CD4-positive, alpha-beta T cell treated with Interferon alpha-2 for 1 hour (primary cell): ENCODE results near the gene GAS6.
A peak's percentile ranks its signal among the peaks of the same experiment; 100 is the strongest.
"Not testable (repeated sequence)": the region's sequence is repeated elsewhere in the genome, so short reads cannot be mapped to it uniquely, and the experiment has no call there.

ENCODE experiments used
- DNase-seq, 2 donors: peaks; one replicate each; pipeline ENCODE4 v3.0.0-alpha.2; 2020 to 2022

The GAS6 gene

GRCh38 chr13:113863524-113864272 is at the start of gene GAS6:
GAS6 (minus strand) TSS chr13:113864076; CDS start chr13:113863920, 156 bp downstream.
- peak in 1 of 2 donors; percentile 13 for DNase-seq

DNA sequence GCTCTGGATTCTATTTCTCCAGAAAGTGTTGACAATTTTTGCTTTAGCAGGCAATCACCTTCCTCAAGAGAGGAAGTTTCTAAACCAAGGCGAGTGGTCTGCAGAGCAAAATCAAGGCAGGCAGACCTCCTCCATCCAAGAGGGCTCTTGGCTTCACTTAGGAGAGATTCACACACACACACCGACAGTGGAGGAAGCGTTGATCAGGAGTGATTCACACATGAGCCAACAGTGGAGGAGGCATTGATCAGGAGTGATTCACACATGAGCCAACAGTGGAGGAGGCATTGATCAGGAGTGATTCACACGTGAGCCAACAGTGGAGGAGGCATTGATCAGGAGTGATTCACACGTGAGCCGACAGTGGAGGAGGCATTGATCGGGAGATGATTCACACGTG is 49.5 kb upstream of the GAS6 start:
- DNase-seq: not testable (repeated sequence)

DNA sequence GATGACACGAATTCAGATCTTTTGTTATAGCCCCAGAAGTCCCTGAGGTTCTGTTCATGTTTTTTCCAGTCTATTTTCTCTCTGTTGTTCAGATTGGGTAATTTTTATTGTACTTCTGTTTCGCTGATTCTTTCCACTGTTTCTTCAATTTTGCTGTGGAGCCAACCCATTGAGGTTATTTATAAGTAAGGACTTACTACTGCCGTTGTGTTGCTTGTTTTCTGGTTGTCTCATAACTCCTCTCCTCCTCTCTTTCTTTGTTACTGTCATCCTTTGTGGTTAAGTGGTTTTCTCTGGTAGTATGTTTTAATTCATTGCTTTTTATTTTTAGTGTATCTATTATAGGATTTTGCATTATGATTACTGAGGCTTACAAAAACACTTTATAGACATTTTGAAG is 48.7 kb upstream of the GAS6 start:
- DNase-seq: no peak

- no peak for DNase-seq
Measured at GRCh38 chr13:113907635-113908617, 44.0 kb upstream of the GAS6 start.

- no peak for DNase-seq
Measured at GRCh38 chr13:113906571-113906970, 42.7 kb upstream of the GAS6 start.

GRCh38 chr13:113905942-113906341 is 42.1 kb upstream of the GAS6 start:
- DNase-seq: no peak

DNA sequence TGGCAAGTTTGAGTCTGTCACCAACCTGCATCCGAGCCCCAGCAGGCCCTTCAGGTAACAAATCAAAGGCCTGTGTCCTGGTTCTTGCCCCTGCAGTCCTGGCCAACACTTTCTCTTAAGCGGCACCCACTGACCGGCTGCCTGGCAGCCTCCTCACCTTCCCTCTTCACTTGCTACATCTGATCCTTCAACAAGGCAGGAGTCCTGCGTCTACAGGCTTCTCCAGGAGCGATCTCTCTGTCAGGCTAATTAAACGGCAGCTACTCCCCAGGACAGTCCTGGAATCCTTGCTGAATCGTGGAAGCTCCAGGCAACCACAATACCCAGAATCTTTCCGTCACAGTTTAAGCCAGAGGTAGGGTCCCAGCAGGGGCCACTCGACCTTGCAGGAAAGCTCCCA is 41.1 kb upstream of the GAS6 start:
- no peak for DNase-seq

- DNase-seq: peak in 1 of 2 donors; percentile 53
Measured at GRCh38 chr13:113904411-113904810, 40.5 kb upstream of the GAS6 start.

DNA sequence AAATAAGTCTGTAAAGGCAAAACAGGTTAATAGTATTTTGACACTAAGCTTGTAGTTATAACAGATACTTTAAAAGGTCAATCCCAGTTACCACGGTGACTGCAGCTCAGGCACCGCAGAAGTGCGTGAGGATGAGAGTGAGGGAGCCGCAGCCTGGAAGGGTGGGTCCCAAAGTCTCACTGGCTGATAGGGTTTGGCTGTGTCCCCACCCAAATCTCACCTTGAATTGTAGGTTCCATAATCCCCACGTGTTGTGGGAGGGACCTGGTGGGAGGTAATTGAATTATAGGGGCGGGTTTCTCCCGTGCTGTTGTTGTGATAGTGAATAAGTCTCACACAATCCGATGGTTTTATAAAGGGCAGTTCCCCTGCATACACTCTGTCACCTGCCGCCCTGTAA is 40.0 kb upstream of the GAS6 start:
- no peak for DNase-seq

GRCh38 chr13:113902986-113903775 is 39.3 kb upstream of the GAS6 start:
- DNase-seq: no peak

DNA sequence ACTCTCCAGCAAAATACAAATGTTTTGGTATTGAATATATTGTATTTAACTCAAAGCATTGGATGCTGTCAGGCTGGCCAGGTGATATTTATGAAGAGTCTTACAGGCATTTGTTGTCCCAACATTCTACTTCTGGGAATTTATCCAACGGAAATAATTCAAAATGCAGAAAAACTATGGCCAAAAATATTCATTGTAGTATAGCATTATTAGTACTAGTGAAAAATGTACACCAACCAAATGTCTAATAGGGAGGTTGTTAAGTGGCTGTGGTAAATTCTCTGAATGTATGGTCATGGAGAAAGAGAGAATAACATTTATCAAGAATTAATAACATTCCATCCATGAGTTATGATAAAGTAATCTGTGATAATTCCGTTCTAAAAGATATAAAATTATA is 38.6 kb upstream of the GAS6 start:
- DNase-seq: no peak

GRCh38 chr13:113901642-113902041 is 37.8 kb upstream of the GAS6 start:
- no peak for DNase-seq

DNA sequence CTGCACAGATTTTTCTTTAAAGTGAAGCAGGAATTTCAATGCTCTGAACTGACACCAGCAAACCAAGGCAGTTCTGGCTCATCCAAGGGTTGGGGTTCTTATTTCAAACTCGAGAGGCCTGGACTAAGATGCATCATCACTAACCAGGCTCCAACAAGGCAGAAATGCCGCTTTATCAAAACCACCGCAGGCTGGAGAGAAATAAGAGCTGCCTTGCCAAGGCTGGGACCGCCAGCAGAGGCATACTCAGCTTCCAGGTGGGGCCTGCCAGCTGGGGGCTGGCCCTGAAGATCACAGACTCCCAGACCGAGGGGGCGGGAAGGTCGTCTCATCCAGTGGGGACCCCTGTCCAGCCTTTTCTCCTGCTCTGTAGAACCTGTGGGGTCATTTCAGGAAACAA is 37.4 kb upstream of the GAS6 start:
- DNase-seq: no peak

- no peak for DNase-seq
Measured at GRCh38 chr13:113900646-113901045, 36.8 kb upstream of the GAS6 start.

- no peak for DNase-seq
Measured at GRCh38 chr13:113898391-113898790, 34.5 kb upstream of the GAS6 start.

DNA sequence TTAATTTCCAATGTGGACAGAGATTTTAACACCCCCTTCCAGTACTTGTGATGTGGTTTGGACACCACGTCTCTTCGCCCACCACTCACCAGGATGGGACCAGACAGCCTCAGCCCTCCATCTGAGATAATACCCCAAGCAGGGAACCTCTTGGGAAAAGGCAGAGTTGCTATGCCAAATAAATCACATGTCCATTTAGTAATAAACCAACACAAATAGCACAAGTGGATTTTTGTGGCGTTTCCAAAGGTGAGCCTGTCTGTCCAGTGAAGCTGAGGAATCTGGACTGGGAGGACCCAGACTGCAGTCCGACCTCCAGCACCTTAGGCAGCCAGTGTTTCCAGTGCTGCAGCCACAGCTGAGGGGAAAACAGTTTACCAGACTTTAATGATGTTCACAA is 34.1 kb upstream of the GAS6 start:
- DNase-seq: no peak

- DNase-seq: no peak
Measured at GRCh38 chr13:113897161-113897560, 33.3 kb upstream of the GAS6 start.

- DNase-seq: no peak
Measured at GRCh38 chr13:113895436-113895835, 31.6 kb upstream of the GAS6 start.

GRCh38 chr13:113890774-113891480 is 27.1 kb upstream of the GAS6 start:
- DNase-seq: no peak

GRCh38 chr13:113889467-113889866 is 25.6 kb upstream of the GAS6 start:
- DNase-seq: no peak

DNA sequence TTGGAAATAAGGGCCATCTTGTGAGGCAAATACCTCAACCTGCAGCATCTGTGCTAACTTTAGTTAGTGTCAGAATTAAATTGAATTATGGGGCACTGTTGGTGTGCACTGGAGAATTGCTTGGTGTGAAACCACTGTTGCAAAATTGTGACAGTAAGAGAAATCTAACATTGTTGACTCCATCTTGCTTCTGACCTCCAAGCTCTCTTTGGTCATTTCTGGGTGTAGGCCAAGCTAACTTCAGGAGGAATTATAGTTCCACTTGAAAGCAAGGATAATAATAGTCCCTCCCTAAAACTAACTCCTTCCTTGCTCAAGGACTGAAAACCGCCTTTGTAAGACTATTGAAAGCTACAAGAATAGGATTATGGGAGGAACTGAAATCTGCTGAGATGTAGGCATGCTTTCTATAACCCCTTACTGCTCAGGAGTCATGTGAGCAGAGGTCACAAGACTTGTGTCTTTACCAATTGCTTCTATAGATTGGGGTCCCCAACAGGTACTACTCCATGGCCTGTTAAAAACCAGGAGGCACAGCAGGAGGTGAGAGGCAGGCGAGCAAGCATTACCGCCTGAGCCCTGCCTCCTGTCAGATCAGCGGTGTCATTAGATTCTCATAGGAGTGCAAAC is 24.9 kb upstream of the GAS6 start:
- no peak for DNase-seq

- DNase-seq: no peak
Measured at GRCh38 chr13:113887700-113888201, 23.9 kb upstream of the GAS6 start.
